Measurements from ENCODE around the gene POP4.
"Not testable (repeated sequence)": the region's sequence is repeated elsewhere in the genome, so short reads cannot be mapped to it uniquely, and the experiment has no call there.

The POP4 gene

GRCh38 chr19:29605653-29606419 is at the start of gene POP4:
Gene POP4 (plus strand): TSS chr19:29606283. CDS start chr19:29606319, 36 bp downstream.
- DNase-seq, result peak; percentile 100

DNA sequence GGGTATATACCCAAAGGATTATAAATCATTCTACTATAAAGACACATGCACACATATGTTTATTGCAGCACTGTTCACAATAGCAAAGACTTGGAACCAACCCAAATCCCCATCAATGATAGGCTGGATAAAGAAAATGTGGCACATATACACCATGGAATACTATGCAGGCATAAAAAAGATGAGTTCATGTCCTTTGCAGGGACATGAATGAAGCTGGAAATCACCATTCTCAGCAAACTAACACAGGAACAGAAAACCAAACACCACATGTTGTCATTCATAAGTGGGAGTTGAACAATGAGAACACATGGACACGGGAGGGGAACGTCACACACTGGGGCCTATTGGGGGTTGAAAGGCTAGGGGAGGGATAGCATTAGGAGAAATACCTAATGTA is 47.0 kb upstream of the POP4 start:
- DNase-seq, result not testable (repeated sequence)

GRCh38 chr19:29559743-29560142 is 46.3 kb upstream of the POP4 start:
- no peak for DNase-seq

DNA sequence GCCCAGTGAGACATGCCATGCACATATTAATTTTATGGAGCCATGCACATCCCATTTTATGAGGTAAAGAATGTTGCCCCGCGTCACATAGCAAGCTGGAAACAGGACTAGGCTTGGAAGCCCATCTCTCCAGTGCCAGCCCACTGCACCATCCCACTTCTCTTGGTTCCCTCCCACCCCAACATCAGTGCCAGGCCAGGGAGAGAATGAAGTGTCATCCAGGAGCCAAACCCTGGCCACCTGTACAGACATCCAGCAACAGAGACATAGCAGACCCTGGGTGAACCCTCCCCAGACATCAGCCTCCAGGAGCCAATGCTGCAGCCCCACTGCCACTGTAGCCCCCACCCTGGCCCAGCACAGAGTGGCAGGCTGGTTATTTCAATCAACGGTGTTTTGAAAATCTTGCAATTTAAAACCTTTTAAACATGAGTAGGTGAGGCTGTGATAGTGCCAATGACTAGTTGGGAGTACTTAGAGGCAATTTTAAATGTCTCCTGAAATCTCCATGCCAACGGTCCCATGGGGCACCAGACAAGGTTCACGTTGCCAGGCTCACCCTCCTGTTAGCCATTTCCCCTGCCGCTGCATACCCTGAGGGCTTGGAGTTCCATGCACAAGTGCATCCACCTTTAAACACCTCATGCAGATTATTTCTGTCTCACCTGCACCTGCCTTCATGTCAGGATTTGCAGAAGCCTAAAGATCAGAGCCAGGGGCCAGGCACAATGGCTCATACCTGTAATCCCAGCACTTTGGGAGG is 45.6 kb upstream of the POP4 start:
- no peak for DNase-seq

- no peak for DNase-seq
Observed at GRCh38 chr19:29561601-29562000, 44.5 kb upstream of the POP4 start.

GRCh38 chr19:29562299-29563297 is 43.5 kb upstream of the POP4 start:
- DNase-seq, result no peak

DNA sequence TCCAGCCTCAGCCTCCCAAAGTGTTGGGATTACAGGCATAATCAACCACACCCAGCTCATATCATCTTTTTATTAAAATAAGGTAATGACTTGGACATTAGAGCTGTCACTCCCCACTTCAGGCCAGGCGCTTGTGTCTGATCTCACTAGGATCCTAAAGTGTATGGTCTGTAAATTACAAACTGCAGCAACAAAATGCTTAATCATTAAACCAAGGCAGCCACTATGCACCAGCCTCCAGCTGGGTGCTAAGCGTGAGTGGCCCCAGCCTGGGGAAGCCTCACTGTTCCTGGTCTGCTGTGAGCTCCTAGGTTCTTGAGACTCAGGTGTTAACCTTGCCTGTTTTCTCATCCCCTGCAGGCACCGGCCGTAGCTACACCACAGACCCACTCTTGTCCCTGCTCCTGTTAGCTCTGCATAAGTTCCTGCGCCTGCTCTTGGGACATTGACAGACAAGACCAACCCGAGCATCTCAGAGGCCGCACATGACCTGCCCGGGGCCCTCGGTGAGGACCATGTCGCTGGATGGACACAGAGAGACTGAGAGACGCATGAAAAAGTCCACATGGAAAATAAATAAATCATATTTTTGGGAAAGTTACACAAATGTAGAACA is 42.5 kb upstream of the POP4 start:
- no peak for DNase-seq

DNA sequence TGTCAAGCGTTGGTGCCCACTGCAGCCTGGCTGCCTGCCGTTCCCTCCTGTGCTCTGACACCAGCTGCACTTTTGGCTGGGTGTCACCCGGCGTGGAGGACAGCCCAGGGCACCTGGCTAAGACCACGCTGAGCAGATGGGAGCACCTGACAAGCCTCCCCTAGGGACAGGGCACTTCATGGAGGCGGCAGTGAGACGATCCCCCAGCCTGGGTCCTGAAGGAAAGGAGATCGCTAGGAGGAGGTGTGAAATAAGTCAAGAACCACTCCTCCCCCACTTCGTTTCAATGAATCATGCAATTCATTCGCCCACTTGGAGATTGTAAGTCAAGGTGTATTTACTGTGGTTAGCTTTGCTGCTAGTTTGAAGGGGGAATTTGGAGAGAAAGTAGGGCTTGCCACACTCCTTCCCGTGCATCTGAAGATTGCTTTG is 41.5 kb upstream of the POP4 start:
- no peak for DNase-seq

GRCh38 chr19:29565171-29565570 is 40.9 kb upstream of the POP4 start:
- DNase-seq, result no peak

DNA sequence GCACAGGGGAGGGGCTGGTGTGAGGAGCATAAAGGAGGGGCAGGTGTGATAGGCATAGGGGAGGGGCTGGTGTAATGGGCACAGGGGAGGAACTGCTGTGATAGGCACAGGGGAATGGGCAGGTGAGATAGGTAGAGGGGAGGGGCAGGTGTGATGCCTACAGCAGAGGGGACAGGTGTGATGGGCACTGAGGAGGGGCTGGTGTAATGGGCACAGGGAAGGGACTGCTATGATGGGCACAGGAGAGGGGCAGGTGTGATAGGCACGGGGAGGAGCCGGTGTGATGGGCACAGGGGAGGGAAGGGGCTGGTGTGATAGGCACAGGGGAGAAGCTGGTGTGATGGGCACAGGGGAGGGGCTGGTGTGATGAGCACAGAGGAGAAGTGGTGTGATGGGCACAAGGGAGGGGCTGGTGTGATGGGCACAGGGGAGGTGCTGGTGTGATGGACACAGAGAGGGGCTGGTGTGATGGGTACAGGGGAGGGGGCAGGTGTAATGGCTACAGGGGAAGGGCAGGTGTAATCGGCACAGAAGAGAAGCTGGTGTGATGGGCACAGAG is 39.5 kb upstream of the POP4 start:
- DNase-seq, result no peak

DNA sequence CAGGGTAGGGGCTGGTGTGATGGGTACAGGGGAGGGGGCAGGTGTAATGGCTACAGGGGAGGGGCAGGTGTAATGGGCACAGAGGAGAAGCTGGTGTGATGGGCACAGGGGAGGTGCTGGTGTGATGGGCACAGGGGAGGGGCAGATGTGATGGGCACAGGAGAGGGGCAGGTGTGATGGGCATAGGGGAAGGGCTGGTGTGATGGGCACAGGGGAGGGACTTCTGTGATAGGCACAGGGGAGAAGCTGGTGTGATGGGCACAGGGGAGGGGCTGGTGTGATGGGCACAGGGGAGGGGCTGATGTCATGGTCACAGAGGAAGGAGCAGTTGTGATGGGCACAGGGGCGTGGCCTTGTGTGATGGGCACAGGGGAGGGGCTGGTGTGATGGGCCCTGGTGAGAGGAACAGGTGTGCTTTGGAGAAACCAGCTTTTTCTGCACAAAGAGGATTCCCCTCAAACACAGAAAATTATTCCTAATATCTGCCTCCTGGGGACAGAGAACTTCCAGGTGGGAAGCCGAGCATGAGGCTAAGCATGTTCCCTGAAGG is 38.6 kb upstream of the POP4 start:
- no peak for DNase-seq

DNA sequence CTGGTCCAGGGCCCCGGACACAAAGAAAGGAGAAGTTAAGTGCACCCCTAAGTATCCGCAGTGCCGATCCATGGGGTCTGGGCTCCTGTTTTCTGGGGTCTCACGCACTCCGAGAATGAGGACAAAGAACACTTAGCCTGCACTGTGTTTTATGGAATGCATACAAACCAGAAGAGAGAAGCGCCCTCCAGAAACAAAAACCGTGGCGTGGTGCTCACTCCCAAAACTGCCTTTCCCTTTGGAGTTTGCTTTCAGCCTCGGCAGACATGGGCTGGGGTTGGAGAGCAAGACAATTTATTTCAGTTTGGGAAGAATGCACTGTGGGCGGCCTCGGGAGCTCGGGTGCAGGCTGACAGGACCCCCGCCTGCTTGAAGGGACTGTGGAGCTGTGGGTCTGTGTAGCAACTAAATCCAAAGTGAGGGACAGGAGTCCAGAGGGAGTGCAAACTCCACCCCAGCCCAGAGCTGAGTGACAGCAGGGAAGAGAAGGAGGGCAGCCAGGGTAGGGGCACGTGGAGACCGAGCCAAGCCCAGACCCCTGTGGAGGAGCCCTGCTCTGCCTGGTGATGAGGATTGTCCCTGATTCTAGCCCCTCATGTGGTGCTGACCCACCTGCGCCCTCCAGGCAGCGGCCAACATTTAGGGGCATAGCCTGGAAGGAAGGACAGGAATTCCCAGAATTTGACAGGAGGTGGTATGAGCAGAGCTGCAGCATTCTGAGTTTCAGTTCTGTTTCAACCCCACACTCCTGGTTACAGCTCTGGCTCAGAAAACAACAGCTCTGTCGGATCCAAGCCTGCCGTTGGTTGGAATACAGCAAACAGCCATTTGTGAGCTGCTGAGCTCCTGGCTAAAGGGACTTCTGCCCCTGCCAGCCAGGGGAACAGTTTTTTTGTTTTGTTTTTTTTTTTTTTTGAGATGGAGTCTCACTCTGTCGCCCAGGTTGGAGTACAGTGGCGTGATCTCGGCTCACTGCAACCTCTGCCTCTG is 37.8 kb upstream of the POP4 start:
- DNase-seq, result no peak

DNA sequence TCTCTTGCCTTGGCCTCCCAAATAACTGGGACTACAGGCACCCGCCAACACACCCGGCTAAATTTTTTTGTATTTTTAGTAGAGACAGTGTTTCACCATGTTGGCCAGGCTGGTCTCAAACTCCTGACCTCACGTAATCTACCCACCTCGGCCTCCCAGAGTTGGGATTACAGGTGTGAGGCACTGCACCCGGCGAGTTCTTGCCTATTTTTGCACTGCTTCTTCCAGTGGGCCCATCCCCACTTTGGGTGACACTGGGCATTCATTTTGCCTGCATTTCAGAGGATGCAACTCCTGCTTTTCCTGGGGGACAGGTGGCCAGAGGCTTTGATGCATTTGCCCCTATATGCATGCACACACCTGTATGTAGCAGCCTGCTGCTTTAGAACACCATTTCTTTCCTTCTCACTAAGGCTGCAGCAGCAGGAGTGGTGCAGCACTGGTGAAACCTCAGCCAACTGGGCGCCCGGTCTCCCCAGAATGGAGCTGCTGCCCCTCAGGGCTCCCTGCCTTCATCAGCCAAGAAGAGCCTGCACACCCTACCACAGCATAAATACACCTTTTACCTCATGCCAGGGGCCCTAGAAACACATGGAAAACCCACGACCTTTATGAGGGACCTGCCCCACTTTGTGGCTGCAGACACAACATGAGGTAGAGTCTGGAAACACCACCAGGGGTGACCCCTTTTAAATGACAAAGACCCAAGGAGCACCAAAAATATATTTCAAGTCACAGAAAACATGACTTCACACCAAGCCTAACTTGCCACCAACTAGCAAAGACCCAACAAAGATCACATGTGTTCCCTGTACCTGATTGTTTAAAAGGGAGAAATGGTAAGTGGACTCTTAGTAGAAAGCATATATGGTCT is 36.8 kb upstream of the POP4 start:
- peak; percentile 46 for DNase-seq

DNA sequence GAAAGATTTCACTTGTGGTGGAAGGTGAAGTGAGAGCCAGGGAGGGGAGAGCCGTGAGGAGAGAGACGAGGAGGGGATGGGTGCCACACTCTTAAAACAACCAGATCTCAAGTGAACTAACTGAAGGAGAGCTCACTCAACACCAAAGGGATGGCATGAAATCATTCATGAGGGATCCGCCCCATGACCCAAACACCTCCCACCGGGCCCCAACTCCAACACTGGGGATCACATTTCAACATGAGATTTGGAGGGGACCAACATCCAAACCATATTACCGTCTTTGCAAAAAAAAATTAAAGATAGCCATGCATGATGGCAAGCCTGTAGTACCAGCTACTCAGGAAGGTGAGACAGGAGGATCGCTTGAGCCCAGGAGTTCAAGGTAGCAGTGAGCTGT is 34.9 kb upstream of the POP4 start:
- DNase-seq, result no peak

GRCh38 chr19:29573486-29573885 is 32.6 kb upstream of the POP4 start:
- no peak for DNase-seq

GRCh38 chr19:29574510-29574909 is 31.6 kb upstream of the POP4 start:
- no peak for DNase-seq

- DNase-seq, result no peak
Observed at GRCh38 chr19:29576046-29576606, 30.0 kb upstream of the POP4 start.

- peak; percentile 69 for DNase-seq
Observed at GRCh38 chr19:29576761-29577648, 29.1 kb upstream of the POP4 start.

Measured in activated effector memory CD4-positive, alpha-beta T cell treated with anti-CD3 and anti-CD28 coated beads, Interleukin-2, amount 50 U/mL, for 16 hours (primary cell).